Measurements from ENCODE around the gene AKAP8L. TPM values are rescaled to one million over a fixed set of nuclear protein-coding genes. Genes with fewer than 3 reads are reported as not detected.

AKAP8L gene
- total and polyA plus RNA-seq, 9 of the 15 experiments (the other 6 are each of a cell fraction or from before 2014, with no cell fraction given), result 2.4 to 116 (median 70.7) TPM

DNA sequence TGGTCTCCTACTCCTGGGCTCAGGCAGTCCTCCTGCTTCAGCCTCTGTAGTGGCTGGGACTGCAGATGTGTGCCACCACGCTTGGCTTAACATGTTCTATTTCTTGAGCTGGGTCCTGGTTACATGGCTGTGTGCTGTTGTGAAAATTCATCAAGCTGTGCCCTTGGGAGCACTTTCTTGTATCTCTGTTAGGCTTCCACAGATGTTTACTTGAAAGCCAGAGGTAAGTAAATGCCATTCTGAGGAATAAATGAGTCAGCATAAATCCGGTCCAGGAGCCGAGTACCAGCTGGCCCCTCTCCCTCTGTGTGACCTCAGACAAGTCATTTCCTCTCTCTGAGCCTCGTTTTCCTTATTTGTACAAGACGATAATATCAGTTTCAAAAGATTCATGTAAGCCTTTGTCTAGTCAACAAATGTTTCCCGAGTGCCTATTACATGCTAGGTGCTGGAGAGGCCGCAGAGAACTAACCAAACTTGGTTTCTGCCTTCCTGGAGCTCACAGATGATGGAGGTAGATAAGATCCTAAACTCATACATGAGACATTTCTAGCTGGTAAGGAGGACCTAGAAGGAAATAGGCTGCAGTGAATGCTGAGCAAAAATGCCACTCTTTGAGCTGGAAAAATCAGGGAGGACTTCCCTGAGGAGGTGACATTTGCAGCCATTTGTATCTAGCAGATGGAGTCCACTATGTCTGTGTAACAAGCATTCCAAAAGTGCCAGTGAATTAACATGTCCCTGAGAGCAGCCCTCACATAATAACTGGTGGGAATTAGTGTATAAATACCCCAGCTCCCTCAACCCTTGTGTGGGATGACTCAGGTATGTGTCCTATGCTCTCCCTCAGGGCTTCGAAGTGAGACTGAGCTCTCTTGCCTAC is 48.3 kb upstream of the AKAP8L start (continued):
- TF ChIP-seq, protein P1, sequence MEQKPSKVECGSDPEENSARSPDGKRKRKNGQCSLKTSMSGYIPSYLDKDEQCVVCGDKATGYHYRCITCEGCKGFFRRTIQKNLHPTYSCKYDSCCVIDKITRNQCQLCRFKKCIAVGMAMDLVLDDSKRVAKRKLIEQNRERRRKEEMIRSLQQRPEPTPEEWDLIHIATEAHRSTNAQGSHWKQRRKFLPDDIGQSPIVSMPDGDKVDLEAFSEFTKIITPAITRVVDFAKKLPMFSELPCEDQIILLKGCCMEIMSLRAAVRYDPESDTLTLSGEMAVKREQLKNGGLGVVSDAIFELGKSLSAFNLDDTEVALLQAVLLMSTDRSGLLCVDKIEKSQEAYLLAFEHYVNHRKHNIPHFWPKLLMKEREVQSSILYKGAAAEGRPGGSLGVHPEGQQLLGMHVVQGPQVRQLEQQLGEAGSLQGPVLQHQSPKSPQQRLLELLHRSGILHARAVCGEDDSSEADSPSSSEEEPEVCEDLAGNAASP (IDR thresholded peaks at IDR 0.05), result no peak
- TF ChIP-seq ZFX (CRISPR knock-in tag; IDR thresholded peaks at IDR 0.05) (no peak), ETV5 (CRISPR knock-in tag; IDR thresholded peaks at IDR 0.05; ENCODE audit: low read depth) (no peak), TBL1XR1 (IDR thresholded peaks at IDR 0.05; ENCODE audit: low read length in 2 of 2) (no peak), HNRNPK (IDR thresholded peaks at IDR 0.05; ENCODE audit: low read depth, low read length, poor library complexity, severe bottlenecking) (no peak), MAFK (IDR thresholded peaks at IDR 0.05; ENCODE audit: low read length) (peak; percentile 78), VEZF1 (CRISPR knock-in tag; IDR thresholded peaks at IDR 0.05) (no peak), BRF1 (IDR thresholded peaks at IDR 0.05; ENCODE audit: borderline replicate concordance, extremely low read depth, insufficient read length) (no peak), RBM25 (IDR thresholded peaks at IDR 0.05; ENCODE audit: low read depth, low read length, severe bottlenecking) (peak; percentile 99), SRSF3 (IDR thresholded peaks at IDR 0.05; ENCODE audit: insufficient read depth, low read length) (no peak), SMAD2 (IDR thresholded peaks at IDR 0.05; ENCODE audit: low read depth, low read length) (no peak), ZBTB43 (CRISPR knock-in tag; IDR thresholded peaks at IDR 0.05) (no peak), ZNF212 (CRISPR knock-in tag; IDR thresholded peaks at IDR 0.05) (no peak), NONO (IDR thresholded peaks at IDR 0.05; ENCODE audit: low read depth in 2 of 2, low read length in 1 of 2) (no peak), CBFA2T2 (conservative IDR thresholded peaks at IDR 0.05) (no peak), CBX3 (IDR thresholded peaks at IDR 0.05; ENCODE audit: borderline replicate concordance in 1 of 2, low read length in 2 of 2) (peak in 1 of 2 experiments; percentile 61; a peak in 1 of 3 replicates), ZNF239 (CRISPR knock-in tag; IDR thresholded peaks at IDR 0.05) (no peak), ZBTB49 (CRISPR knock-in tag; IDR thresholded peaks at IDR 0.05; ENCODE audit: borderline replicate concordance) (no peak), BCOR (IDR thresholded peaks at IDR 0.05) (peak; percentile 90), POLR2A (conservative IDR thresholded peaks at IDR 0.05) (no peak), C11orf30 (IDR thresholded peaks at IDR 0.05; ENCODE audit: low read depth) (peak; percentile 93), PHF21A (IDR thresholded peaks at IDR 0.05; ENCODE audit: borderline replicate concordance, low read depth) (no peak), MAFF (IDR thresholded peaks at IDR 0.05; ENCODE audit: low read length) (peak; percentile 75)
